Heart left ventricle (tissue), 16 donors: ENCODE measurements around the gene CCDC9. TPM values are rescaled to one million over a fixed set of nuclear protein-coding genes. Genes with fewer than 3 reads are reported as not detected.
"Not testable (repeated sequence)": the region's sequence is repeated elsewhere in the genome, so short reads cannot be mapped to it uniquely, and the experiment has no call there.

Source experiments
- ATAC-seq, 4 donors: fragments of 200-7000 bp; cut with Tn5 transposase; one replicate each; pipeline ENCODE4 v1.9.1; 2020 to 2022; ENCODE audit warnings: moderate library complexity in 4 of 4, mild to moderate bottlenecking in 3 of 4, moderate number of reproducible peaks in 1 of 4
- DNase-seq, 5 donors: peaks; one replicate each; pipeline ENCODE4 v3.0.0-alpha.2; 2020
- H3K27ac ChIP-seq, 12 donors: fragments of 200-600 bp; sonication (generic) in 4 of 12; one replicate each; pipeline versions ENCODE4 v1.5.0 to v1.8.0; 2016 to 2022; ENCODE audit warnings: mild to moderate bottlenecking in 2 of 12
- H3K27me3 ChIP-seq, 9 donors: fragments of 200-600 bp; sonication (generic) in 2 of 9; one replicate each; pipeline versions ENCODE4 v1.5.1 to v1.8.0; 2016 to 2022; ENCODE audit warnings: mild to moderate bottlenecking in 3 of 9
- H3K36me3 ChIP-seq, 9 donors: fragments of 200-600 bp; sonication (generic) in 2 of 9; one replicate each; pipeline versions ENCODE4 v1.5.0 to v1.8.0; 2018 to 2022; ENCODE audit warnings: mild to moderate bottlenecking in 2 of 9
- H3K4me1 ChIP-seq, 12 donors: fragments of 200-600 bp; sonication (generic) in 4 of 12; one replicate each; pipeline versions ENCODE4 v1.5.0 to v1.8.0; 2016 to 2022; ENCODE audit warnings: mild to moderate bottlenecking in 3 of 12
- H3K4me3 ChIP-seq, 12 donors: fragments of 200-600 bp; sonication (generic) in 4 of 12; one replicate each; pipeline versions ENCODE4 v1.5.0 to v1.8.0; 2017 to 2022; ENCODE audit warnings: mild to moderate bottlenecking in 9 of 12, moderate library complexity in 4 of 12
- H3K9me3 ChIP-seq, 12 donors: fragments of 200-600 bp; sonication (generic) in 4 of 12; one replicate each; pipeline versions ENCODE4 v1.5.0 to v1.8.0; 2016 to 2022; ENCODE audit warnings: mild to moderate bottlenecking in 1 of 12
- POLR2A ChIP-seq, 2 donors: fragments of 450-650 bp; IDR thresholded peaks; one replicate each; pipeline ENCODE4 v1.6.1; 2017; ENCODE audit warnings: antibody characterized with exemption in 2 of 2, mild to moderate bottlenecking in 2 of 2, moderate library complexity in 2 of 2
- WGBS, 4 donors: extraction: QIAGEN DNeasy Blood & Tissue Kit in 2 of 4; methylation state at CpG; one replicate each; pipeline versions ENCODE4 v1.1.5 to v1.1.7; 2013 to 2018; 5-methylcytosine and 5-hydroxymethylcytosine counted together
- intact Hi-C, 10 donors: fragments of 100-400 bp; cut with DNase I; formaldehyde crosslinking; loops; one replicate each; pipeline versions ENCODE4 v1.11.1 to v1.14.2; 2022
- polyA plus RNA-seq, 2 donors: library from polyadenylated mRNA; stranded (reverse); fragments of 200-250 nt; gene quantifications; one replicate each; pipeline ENCODE4 v1.2.3, GENCODE V29; 2013
- total RNA-seq, 9 donors: library from RNA; depleted of rRNA in 2 of 9; stranded (reverse); fragments of >200 nt in 2 of 9; fragmentation: NEBNext Ultra II Directional in 3 of 9; extraction: Animal tissue kit (Norgen Biotek cat#: 25700) in 3 of 9; gene quantifications; one replicate each; pipeline versions ENCODE4 v1.1.0 to v1.2.4, GENCODE V29; 2016 to 2023
- TF ChIP-seq, protein P1 (sequence below), 12 donors: fragments of 200-600 bp; sonication (generic) in 4 of 12; IDR thresholded peaks; one replicate each; pipeline versions ENCODE4 v1.5.0 to v1.8.0; 2018 to 2022; ENCODE audit warnings: antibody characterized with exemption in 12 of 12, mild to moderate bottlenecking in 5 of 12
- donor health status: ischemic (EF 13 %, LVEDD 7.1; RV severe dilation, severe dysfunction).
- donor health status: healthy with polysubstance abuse.
- donor health status: DM: no; HTN: yes; CAD: no.
- donor health status: DM: no; HTN: no; CAD: no.
- donor health status: ischemic (EF 25% LVEDD 6.9; RV normal size, moderate dysfunction).
- donor health status: ischemic (EF 25% LVEDD 5.7; RV mildly dilated, moderate dysfunction).
- donor health status: healthy.
- donor health status: DM: yes; HTN: yes; CAD: no.
- donor health status: ischemic (EF 35%, LVEDD 5.7; RV mildly dilated, moderate dysfunction).
- donor health status: nonischemic (EF 11% LVEDD 7.7; RV severe dilation, severe dysfunction).
- donor health status: DM: yes; HTN: yes; CAD: no.
- donor health status: PGD.
- donor health status: ischemic (EF 29% LVEDD 5.4; RV normal size, mild dysfunction).
- donor health status: nonischemic (EF 23%, LVEDD 6.1; RV moderate dilation, normal function).

Gene CCDC9
- total and polyA plus RNA-seq, 11 donors = 6.7 to 33.3 (median 15.5) TPM

DNA sequence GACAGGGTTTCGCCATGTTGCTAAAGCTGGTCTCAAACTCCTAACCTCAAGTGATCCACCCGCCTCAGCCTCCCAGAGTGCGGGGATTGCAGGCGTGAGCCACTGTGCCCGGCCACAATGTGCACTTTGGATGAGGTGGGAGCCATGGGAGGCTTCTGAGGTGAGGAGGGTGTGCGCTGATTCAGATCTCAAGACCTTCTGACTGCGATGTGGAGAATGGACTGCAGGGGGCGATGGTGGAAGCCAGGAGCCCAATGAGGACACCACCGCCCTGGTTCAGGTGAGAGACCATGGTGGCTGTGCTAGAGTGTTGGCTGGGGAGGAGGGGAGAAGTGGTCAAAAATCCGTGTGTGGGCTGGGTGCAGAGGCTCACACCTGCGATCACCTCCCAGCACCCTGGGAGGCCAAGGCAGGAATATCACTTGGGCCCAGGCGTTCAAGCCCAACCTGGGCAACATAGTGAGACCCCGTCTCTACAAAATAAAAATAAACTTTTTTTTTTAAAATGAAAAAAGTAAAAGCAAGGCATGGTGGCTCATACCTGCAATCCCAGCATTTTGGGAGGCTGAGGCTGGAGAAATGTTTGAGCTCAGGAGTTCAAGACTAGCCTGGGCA is 24.0 kb downstream of the CCDC9 start:
- 87 to 94% (median 89%) methylated on average over 12 to 13 of the region's 13 CpGs for WGBS, 4 donors
- no peaks in the 10 kb centered on the region for H3K27me3 ChIP-seq
- no peak overlapping the region for H3K4me3 ChIP-seq
- peaks cover 0 to 7% (median 0%) of the 10 kb centered on the region in 9 donors for H3K36me3 ChIP-seq
- no peak for DNase-seq
- TF ChIP-seq, protein P1, sequence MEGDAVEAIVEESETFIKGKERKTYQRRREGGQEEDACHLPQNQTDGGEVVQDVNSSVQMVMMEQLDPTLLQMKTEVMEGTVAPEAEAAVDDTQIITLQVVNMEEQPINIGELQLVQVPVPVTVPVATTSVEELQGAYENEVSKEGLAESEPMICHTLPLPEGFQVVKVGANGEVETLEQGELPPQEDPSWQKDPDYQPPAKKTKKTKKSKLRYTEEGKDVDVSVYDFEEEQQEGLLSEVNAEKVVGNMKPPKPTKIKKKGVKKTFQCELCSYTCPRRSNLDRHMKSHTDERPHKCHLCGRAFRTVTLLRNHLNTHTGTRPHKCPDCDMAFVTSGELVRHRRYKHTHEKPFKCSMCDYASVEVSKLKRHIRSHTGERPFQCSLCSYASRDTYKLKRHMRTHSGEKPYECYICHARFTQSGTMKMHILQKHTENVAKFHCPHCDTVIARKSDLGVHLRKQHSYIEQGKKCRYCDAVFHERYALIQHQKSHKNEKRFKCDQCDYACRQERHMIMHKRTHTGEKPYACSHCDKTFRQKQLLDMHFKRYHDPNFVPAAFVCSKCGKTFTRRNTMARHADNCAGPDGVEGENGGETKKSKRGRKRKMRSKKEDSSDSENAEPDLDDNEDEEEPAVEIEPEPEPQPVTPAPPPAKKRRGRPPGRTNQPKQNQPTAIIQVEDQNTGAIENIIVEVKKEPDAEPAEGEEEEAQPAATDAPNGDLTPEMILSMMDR (IDR thresholded peaks at IDR 0.05) = peak in 9 of 12 donors; percentile 12 to 45 (median 35)
- no peak for TF ChIP-seq POLR2A (IDR thresholded peaks at IDR 0.05)
- intact Hi-C loops = no loop called here
- H3K9me3 ChIP-seq = no peaks in the 10 kb centered on the region
- H3K27ac ChIP-seq = no peak overlapping the region
- no peak for ATAC-seq
- H3K4me1 ChIP-seq = peaks cover 3 to 44% (median 19%) of the 10 kb centered on the region in 12 donors

DNA sequence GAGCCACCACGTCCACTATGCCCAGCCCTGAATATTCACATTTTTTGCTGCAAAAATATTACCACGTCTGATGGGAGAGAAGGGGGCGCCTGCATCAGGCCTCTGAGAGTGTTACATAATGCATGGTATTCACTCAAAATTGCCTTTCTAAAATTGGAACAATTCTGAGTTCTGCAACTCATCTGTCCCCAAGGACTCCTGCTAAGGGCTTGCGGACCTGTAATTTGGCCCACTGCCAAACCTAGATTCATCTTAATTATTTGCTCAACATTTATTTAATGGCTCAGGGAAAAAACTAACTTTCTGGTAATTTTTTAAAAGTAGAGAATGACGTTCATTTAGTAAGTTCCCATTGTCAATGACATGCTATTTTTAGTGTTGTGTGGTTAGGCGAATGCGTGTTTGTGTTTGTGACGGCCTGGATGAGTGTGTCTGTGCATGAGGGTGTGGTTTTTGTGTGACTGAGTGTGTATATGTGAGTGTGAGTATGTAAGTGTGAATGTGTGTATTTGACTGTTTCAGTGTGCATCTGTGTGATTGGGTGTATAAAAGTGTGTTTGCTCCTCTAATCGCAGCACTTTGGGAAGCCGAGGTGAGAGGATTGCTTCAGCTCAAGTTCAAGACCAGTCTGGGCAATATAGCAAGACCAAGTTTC is 27.2 kb downstream of the CCDC9 start:
- intact Hi-C loops = no loop called here
- no peak for ATAC-seq
- H3K36me3 ChIP-seq = peaks cover 0 to 7% (median 0%) of the 10 kb centered on the region in 9 donors
- no peak for DNase-seq
- WGBS, 4 donors = 57 to 70% (median 64%) methylated on average over 10 of the region's 10 CpGs
- H3K9me3 ChIP-seq = no peaks in the 10 kb centered on the region
- H3K4me3 ChIP-seq = no peak overlapping the region
- H3K27ac ChIP-seq = no peak overlapping the region
- H3K27me3 ChIP-seq = no peaks in the 10 kb centered on the region
- TF ChIP-seq, protein P1 (IDR thresholded peaks at IDR 0.05) = no peak
- no peak for TF ChIP-seq POLR2A (IDR thresholded peaks at IDR 0.05)
- peaks cover 0 to 17% (median 0%) of the 10 kb centered on the region in 12 donors for H3K4me1 ChIP-seq

DNA sequence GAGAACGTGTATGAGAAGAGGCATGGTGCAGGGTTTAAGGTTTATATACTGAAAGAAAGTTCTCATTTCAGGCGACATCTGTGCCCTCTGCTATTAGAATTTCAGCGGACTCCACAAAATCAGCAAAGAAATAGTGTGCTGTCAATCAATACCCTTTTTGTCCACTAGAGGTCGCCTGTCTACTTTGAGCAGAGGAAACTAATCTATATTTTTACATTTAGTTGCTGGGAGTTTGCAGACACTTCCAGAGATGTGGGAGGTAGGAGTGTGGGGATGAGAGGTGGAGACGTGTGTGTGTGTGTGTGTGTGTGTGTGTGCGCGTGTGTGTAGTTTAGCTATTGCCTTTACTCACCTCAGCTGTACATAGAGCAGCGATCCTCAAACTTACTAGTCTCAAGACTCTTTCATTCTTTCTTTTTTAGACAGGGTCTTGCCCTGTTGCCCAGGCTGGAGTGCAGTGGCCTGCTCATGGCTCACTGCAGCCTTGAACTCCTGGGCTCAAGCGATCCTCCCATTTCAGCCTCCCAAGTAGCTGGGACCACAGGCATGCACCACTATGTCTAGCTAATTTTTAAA is 28.1 kb downstream of the CCDC9 start:
- peak in 3 of 4 donors; percentile 31 to 35 (median 34) for ATAC-seq
- H3K27ac ChIP-seq = no peak overlapping the region
- H3K4me3 ChIP-seq = no peak overlapping the region
- no peaks in the 10 kb centered on the region for H3K27me3 ChIP-seq
- peaks cover 0 to 7% (median 0%) of the 10 kb centered on the region in 9 donors for H3K36me3 ChIP-seq
- intact Hi-C loops = no loop called here
- H3K9me3 ChIP-seq = no peaks in the 10 kb centered on the region
- H3K4me1 ChIP-seq = peaks cover 0 to 17% (median 0%) of the 10 kb centered on the region in 12 donors
- no peak for DNase-seq
- no peak for TF ChIP-seq POLR2A (IDR thresholded peaks at IDR 0.05)
- TF ChIP-seq, protein P1 (IDR thresholded peaks at IDR 0.05) = peak; percentile 67 to 91 (median 84)
- 34 to 38% (median 37%) methylated on average over 9 of the region's 9 CpGs for WGBS, 4 donors

DNA sequence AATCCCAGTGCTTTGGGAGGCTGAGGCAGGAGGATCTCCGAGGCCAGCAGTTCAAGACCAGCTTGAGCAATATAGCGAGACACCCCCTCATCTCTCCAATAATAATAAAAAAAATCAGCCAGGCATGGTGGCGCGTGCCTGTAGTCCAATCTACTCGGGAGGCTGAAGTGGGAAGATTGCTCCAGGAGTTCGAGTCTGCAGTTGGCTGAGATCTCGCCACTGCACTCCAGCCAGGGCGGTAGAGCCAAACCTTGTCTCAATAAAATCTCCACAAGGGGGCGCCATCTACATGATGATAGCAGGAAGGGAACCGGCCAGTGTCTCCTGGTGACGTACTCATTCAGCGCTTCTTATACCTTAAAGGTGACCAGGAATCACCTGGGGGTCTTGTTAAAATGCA is 39.7 kb downstream of the CCDC9 start:
- TF ChIP-seq POLR2A (IDR thresholded peaks at IDR 0.05) = no peak
- TF ChIP-seq, protein P1 (IDR thresholded peaks at IDR 0.05) = peak; percentile 66 to 79 (median 74)
- peak in 3 of 4 donors; percentile 87 to 88 (median 88) for ATAC-seq
- intact Hi-C loops = loop anchor here in 8 of 10 donors (1.0 to 10.0 kb wide), 9 partner anchors 95 to 411 kb away; no protein-coding TSS in a partner anchor
- DNase-seq = peak in 4 of 5 donors; percentile 67 to 76 (median 72)
- H3K36me3 ChIP-seq = peaks cover 0 to 15% (median 0%) of the 10 kb centered on the region in 9 donors
- H3K27me3 ChIP-seq = no peaks in the 10 kb centered on the region
- no peaks in the 10 kb centered on the region for H3K9me3 ChIP-seq
- no peaks in the 10 kb centered on the region for H3K4me1 ChIP-seq
- WGBS, 4 donors = 28 to 35% (median 31%) methylated on average over 11 to 12 of the region's 12 CpGs
- no peak overlapping the region for H3K27ac ChIP-seq
- H3K4me3 ChIP-seq = no peak overlapping the region

DNA sequence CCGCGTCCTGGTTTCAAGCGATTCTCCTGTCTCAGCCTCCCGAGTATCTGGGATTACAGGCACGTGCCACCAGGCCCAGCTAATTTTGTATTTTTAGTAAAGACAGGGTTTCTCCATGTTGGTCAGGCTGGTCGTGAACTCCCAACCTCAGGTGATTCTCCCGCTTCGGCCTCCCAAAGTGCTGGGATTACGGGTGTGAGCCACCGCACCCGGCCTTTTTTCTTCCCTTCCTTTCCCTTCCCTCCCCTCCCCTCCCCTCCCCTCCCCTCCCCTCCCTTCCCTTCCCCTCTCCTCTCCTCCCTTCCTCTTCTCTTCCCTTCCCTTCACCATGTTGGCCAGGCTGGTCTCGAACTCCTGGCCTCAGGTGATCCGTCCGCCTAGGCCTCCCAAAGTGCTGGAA is 44.5 kb downstream of the CCDC9 start:
- not testable (repeated sequence) for ATAC-seq

More for the DNA sequence above, 44.5 kb downstream of the CCDC9 start:
- DNase-seq, H3K9me3 ChIP-seq, H3K4me3 ChIP-seq, H3K4me1 ChIP-seq, H3K27me3 ChIP-seq, H3K36me3 ChIP-seq, H3K27ac ChIP-seq: not testable (repeated sequence)
- intact Hi-C loops = loop anchor here in 2 of 10 donors (5.0 to 10.0 kb wide), 2 partner anchors 91 to 404 kb away; no protein-coding TSS in a partner anchor
- 89 to 93% (median 91%) methylated on average over 14 of the region's 14 CpGs for WGBS, 4 donors
